Activated CD4-positive, alpha-beta T cell treated with anti-CD3 and anti-CD28 coated beads for 1 hour (primary cell): ENCODE results near the gene IQGAP2.

Experiments
- DNase-seq: peaks from one replicate; pipeline ENCODE4 v3.0.0-alpha.2; 2020

Gene IQGAP2

DNA sequence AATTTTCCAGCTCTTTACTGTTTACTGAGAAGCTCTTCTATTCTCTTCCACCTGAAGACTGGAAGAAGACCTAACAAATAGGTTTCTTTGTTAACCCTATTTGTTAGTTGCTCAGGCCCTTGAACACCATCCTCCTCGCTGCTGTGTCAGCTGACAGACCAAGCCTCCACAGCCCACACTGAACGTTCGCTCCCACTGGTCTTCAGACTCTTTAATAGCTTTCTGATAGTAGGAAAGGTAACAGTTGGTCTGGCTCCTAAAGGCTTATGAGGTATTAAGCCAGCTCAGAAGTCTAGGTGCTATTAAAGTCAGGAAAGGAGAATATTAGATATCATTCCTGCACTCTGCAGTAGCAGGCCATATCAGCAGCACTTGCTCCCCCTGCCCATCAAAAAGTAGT is 289.6 kb downstream of the IQGAP2 start:
- no peak for DNase-seq

GRCh38 chr5:76693141-76693540 is 290.1 kb downstream of the IQGAP2 start:
- DNase-seq: no peak

DNA sequence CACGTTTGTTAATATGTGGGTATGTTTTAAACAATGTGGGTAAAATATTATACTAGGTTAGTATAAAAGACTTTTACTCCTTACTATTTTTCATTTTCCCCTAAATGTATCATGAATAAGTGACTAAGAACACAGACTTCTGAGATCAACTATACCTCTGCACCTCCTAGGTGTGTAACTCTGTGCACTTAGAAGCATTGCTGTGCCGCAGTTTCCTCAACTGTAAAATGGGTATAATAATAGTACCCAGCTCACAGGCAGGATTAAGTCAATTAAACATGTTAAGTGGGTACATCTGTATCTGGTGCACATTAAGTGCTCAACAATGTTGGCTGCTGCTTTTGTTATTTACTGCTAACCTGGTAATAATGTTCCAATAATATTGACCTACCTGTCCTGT is 291.2 kb downstream of the IQGAP2 start:
- no peak for DNase-seq

DNA sequence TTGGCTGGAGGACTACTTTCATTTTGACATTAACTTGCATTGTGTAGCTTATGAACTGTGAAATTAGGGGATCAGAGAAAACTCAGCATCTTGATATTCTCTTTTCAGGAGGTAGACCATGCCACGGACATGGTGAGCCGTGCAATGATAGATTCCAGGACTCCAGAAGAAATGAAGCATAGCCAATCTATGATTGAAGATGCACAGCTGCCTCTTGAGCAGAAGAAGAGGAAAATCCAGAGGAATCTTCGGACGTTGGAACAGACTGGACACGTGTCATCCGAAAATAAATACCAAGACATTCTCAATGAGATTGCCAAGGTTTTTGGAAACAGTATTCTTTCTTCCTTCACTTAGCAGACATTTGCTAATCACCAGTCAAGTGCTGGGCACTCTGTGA is 292.3 kb downstream of the IQGAP2 start:
- DNase-seq: no peak

- no peak for DNase-seq
Measured at GRCh38 chr5:76696251-76696650, 293.2 kb downstream of the IQGAP2 start.

- no peak for DNase-seq
Measured at GRCh38 chr5:76697670-76698069, 294.6 kb downstream of the IQGAP2 start.

- DNase-seq: no peak
Measured at GRCh38 chr5:76700571-76700970, 297.5 kb downstream of the IQGAP2 start.

DNA sequence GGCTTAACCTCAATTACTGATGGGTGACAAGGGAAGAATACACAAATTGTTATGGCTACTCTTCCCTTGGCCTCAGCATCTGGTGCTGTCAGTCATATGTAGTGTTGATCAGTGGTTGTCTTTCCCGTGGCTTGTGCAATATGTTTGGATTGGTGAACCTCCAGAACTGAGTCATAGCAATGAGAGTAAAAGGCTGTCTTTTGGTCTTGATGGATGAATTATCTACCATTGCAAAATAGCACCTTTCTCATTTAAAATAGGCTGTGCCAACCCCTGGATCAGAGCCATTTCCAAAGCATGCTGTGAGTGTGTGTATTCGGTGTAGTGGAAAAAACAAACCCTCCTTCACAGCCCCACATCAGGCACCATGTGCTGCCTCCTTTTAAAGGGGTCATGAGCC is 298.2 kb downstream of the IQGAP2 start:
- DNase-seq: no peak

DNA sequence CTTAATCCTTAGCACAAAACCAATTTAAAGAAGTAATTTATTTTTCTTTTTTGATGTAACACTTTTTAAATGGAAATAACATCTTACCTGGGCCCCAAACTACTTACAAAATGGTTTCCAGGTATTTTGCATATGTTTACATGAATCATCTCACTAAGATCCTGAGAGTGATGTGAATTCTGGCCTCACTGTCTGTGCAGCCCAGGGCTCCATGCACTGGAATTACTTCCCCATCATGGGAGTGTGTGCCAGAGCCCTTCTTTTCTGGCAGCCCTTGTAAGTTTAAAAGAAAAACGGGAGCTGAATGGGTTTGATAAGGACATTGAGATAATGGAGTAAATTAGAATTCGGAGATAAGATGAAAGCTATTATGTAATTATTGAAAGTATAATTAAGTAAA is 300.6 kb downstream of the IQGAP2 start:
- DNase-seq: no peak

GRCh38 chr5:76704131-76704663 is 301.1 kb downstream of the IQGAP2 start:
- no peak for DNase-seq

- no peak for DNase-seq
Measured at GRCh38 chr5:76705574-76705973, 302.5 kb downstream of the IQGAP2 start.

- no peak for DNase-seq
Measured at GRCh38 chr5:76709762-76710161, 306.7 kb downstream of the IQGAP2 start.

GRCh38 chr5:76710991-76711390 is 307.9 kb downstream of the IQGAP2 start:
- no peak for DNase-seq

- no peak for DNase-seq
Measured at GRCh38 chr5:76714751-76715485, 311.8 kb downstream of the IQGAP2 start.

DNA sequence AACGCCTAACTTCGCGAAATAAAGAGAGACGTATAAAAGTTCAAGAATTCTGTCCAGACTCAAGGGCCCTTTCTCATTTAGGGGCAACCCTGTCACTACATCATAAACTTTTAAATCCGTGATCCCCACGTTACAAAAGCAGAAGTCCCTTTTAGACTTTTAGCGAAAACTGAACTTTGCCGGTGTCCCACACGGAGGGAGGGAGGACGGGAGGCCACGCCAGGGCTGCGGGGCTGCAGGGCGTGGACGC is 312.3 kb downstream of the IQGAP2 start:
- no peak for DNase-seq

- peak; percentile 27 for DNase-seq
Measured at GRCh38 chr5:76715736-76716455, 312.8 kb downstream of the IQGAP2 start, which contains the start of gene F2R. Gene F2R, plus strand, starts transcription at chr5:76716126. Its CDS starts 182 bp downstream, at chr5:76716308.

- DNase-seq: no peak
Measured at GRCh38 chr5:76716456-76717157, 313.5 kb downstream of the IQGAP2 start.

GRCh38 chr5:76717222-76718083 is 314.4 kb downstream of the IQGAP2 start:
- no peak for DNase-seq

- DNase-seq: no peak
Measured at GRCh38 chr5:76718381-76718832, 315.3 kb downstream of the IQGAP2 start.

DNA sequence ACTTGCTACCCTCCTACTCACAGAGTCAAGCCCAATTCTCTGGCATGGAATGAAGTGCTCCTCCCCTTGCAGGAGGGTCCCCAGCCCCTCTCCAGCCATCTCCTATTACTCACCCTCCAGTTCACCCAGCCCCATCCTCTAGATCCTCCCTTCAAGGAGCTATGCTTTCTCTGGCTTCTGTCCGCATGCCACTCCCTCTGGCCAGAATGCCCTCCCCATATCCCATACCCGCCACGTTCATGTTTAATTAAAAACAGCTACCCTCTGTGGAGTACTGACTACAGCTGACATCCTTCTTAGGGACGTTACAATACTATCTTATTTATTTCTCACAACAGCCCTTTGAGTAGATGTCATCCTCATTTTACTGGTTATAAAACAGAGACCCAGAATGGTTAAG is 315.8 kb downstream of the IQGAP2 start:
- DNase-seq: no peak

DNA sequence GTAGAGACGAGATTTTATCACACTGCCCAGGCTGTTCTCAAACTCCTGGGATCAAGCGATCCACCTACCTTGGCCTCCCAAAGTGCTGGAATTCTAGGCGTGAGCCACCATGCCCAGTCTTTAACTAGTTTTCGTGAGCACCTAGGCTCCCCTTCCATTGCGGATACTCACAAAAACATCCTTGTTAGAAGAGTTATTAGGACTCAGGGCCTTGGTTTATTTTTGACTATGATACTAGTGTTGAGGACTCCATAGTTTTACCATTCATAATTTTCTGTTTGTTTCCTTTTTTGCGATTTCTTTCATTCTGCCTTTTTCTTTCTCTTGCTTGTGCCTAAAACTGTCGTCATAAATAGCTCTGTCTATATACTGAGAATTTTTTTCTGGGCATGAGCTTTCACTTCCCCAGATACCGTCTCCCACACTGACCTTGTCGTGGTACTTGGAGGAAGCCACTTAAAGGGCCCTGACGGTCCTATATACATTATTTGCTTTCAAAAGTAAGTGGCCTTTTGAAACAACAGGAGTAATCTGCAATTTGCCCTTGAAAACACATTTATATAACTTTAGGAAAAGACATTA is 318.0 kb downstream of the IQGAP2 start:
- no peak for DNase-seq

GRCh38 chr5:76723266-76723665 is 320.2 kb downstream of the IQGAP2 start:
- no peak for DNase-seq
